AG04450 (cell line): Measurements from ENCODE around the gene RIPOR2. TPM values are rescaled to one million over a fixed set of nuclear protein-coding genes. Genes with fewer than 3 reads are reported as not detected.

Experiments
- CTCF ChIA-PET: fragments of 300-600, 350-600 bp; formaldehyde crosslinking; extraction: SDS; loops from one replicate; lab custom pipeline; 2022; ENCODE audit warnings: antibody characterized with exemption, inconsistent platforms; lab: Charles Lee
- POLR2A ChIA-PET: fragments of 350-600 bp; formaldehyde crosslinking; extraction: SDS; loops from one replicate; lab custom pipeline; 2021; ENCODE audit warnings: antibody characterized with exemption, inconsistent platforms; lab: Yijun Ruan, JAX
- DNase-seq: peaks from one replicate; pipeline ENCODE4 v3.0.0-alpha.2; 2011; ENCODE audit warnings: low read depth, low spot score
- H3K27ac ChIP-seq: one replicate; pipeline ENCODE4 v1.5.1; 2012; ENCODE audit warnings: low read depth, low read length, control low read depth
- H3K27me3 ChIP-seq: one replicate; pipeline ENCODE4 v1.6.0; 2012; ENCODE audit warnings: low read length; ENCODE audit not compliant: control insufficient read depth, insufficient read depth
- H3K4me3 ChIP-seq: 2 replicates; pipeline ENCODE4 v1.5.1; 2011; ENCODE audit warnings: mild to moderate bottlenecking, low read depth, low read length, control low read depth
- H3K9me3 ChIP-seq: 2 replicates; pipeline ENCODE4 v1.5.1; 2012; ENCODE audit warnings: low read length; ENCODE audit not compliant: control insufficient read depth, insufficient read depth
- CTCF ChIP-seq: IDR thresholded peaks from 2 replicates; pipeline ENCODE4 v1.5.1; 2011; ENCODE audit warnings: low read depth, low read length, control low read depth, inconsistent platforms
- polyA plus RNA-seq: library from polyadenylated mRNA; depleted of rRNA; stranded (reverse); fragments of >200 nt; gene quantifications from 2 replicates; pipeline ENCODE4 v1.2.3, GENCODE V29; 2011

Gene RIPOR2
- polyA plus RNA-seq, 1 experiment = 7.3 TPM

- Histone ChIP-seq H3K27ac (no peak overlapping the region), H3K27me3 (no peaks in the 10 kb centered on the region), H3K4me3 (no peak overlapping the region), H3K9me3 (no peaks in the 10 kb centered on the region)
- no peak for DNase-seq
- ChIA-PET POLR2A (no interaction called here), CTCF (interaction anchor here (1.6 kb wide), 1 partner anchor 51 kb away, joined by 4 read pairs; no protein-coding TSS in a partner anchor)
- no peak for TF ChIP-seq CTCF
Observed at GRCh38 chr6:24940311-24940917, 4.7 kb upstream of the RIPOR2 start.

- H3K27me3 ChIP-seq = no peaks in the 10 kb centered on the region
- POLR2A ChIA-PET = no interaction called here
- DNase-seq = no peak
- no peak overlapping the region for H3K27ac ChIP-seq
- H3K4me3 ChIP-seq = no peak overlapping the region
- TF ChIP-seq CTCF = no peak
- no peaks in the 10 kb centered on the region for H3K9me3 ChIP-seq
- CTCF ChIA-PET = interaction anchor here (0.9 to 1.9 kb wide), 3 partner anchors 55 to 134 kb away, joined by 4 to 7 read pairs (median 4); no protein-coding TSS in a partner anchor
Observed at GRCh38 chr6:24936641-24937317, 1.0 kb upstream of the RIPOR2 start.

- Histone ChIP-seq H3K4me3 (no peak overlapping the region), H3K27ac (no peak overlapping the region), H3K27me3 (no peaks in the 10 kb centered on the region), H3K9me3 (no peaks in the 10 kb centered on the region)
- no peak for DNase-seq
- POLR2A ChIA-PET = no interaction called here
- CTCF ChIA-PET = interaction anchor here (0.6 to 2.5 kb wide), 12 partner anchors 13 to 331 kb away, joined by 3 to 14 read pairs (median 3); no protein-coding TSS in a partner anchor
- TF ChIP-seq CTCF = peak; percentile 35; the same call in 1 of the 2 replicates
Observed at GRCh38 chr6:24933868-24934401, 1.8 kb downstream of the RIPOR2 start.

DNA sequence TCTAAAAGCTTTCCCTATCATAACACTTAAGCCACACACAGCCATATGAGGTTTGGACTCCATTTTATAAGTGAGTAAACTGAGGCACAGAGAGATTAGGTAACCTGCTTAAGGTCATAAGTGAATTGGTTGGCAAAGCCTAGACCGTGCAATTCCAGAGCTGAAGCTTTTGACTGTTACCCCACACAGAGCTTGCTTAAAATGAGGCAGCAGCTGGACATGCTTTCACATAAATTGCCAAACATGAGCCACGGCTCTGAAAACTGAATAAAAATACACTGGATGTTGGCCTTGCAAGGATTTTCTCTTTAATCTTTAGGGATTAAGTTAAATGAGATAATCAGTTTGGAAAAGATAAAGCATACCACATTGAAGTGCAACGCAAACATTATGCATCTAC, 2.5 kb downstream of the RIPOR2 start:
- ChIA-PET CTCF (interaction anchor here (0.6 to 2.5 kb wide), 5 partner anchors 22 to 233 kb away, joined by 3 to 14 read pairs (median 4); no protein-coding TSS in a partner anchor), POLR2A (no interaction called here)
- Histone ChIP-seq H3K27me3 (no peaks in the 10 kb centered on the region), H3K9me3 (no peaks in the 10 kb centered on the region), H3K4me3 (no peak overlapping the region), H3K27ac (no peak overlapping the region)
- TF ChIP-seq CTCF = no peak
- no peak for DNase-seq

GRCh38 chr6:24932832-24933231, 2.9 kb downstream of the RIPOR2 start:
- no peak for TF ChIP-seq CTCF
- POLR2A ChIA-PET = no interaction called here
- CTCF ChIA-PET = interaction anchor here (0.8 to 2.5 kb wide), 4 partner anchors 21 to 77 kb away, joined by 3 to 14 read pairs (median 4); no protein-coding TSS in a partner anchor
- no peak for DNase-seq
- Histone ChIP-seq H3K9me3 (no peaks in the 10 kb centered on the region), H3K27ac (no peak overlapping the region), H3K4me3 (no peak overlapping the region), H3K27me3 (no peaks in the 10 kb centered on the region)
